Kidney glomerular epithelial cell (primary cell): ENCODE measurements around the gene RPS19.
"Not testable (repeated sequence)": the region's sequence is repeated elsewhere in the genome, so short reads cannot be mapped to it uniquely, and the experiment has no call there.

Experiments used
- DNase-seq: peaks from one replicate; lab custom pipeline; 2025; lab: John Stamatoyannopoulos, UW

Gene RPS19

GRCh38 chr19:41901707-41902360 is 41.8 kb downstream of the RPS19 start:
- no peak for DNase-seq

GRCh38 chr19:41902594-41902993 is 42.5 kb downstream of the RPS19 start:
- no peak for DNase-seq

- DNase-seq = no peak
Observed at GRCh38 chr19:41903193-41903953, 43.3 kb downstream of the RPS19 start.

- no peak for DNase-seq
Observed at GRCh38 chr19:41904118-41904870, 44.2 kb downstream of the RPS19 start.

GRCh38 chr19:41905273-41906002 is 45.4 kb downstream of the RPS19 start:
- DNase-seq = no peak

- no peak for DNase-seq
Observed at GRCh38 chr19:41906271-41906670, 46.2 kb downstream of the RPS19 start.

GRCh38 chr19:41906916-41907680 is 47.0 kb downstream of the RPS19 start:
- DNase-seq = no peak

- DNase-seq = no peak
Observed at GRCh38 chr19:41907994-41908615, 48.0 kb downstream of the RPS19 start.

GRCh38 chr19:41908724-41909464 is 48.8 kb downstream of the RPS19 start:
- DNase-seq = no peak

- no peak for DNase-seq
Observed at GRCh38 chr19:41909706-41910105, 49.7 kb downstream of the RPS19 start.

- DNase-seq = no peak
Observed at GRCh38 chr19:41910240-41910991, 50.4 kb downstream of the RPS19 start.

GRCh38 chr19:41910992-41911888 is 51.2 kb downstream of the RPS19 start:
- DNase-seq = no peak

- DNase-seq = no peak
Observed at GRCh38 chr19:41911889-41912731, 52.1 kb downstream of the RPS19 start.

- DNase-seq = no peak
Observed at GRCh38 chr19:41912899-41913537, 53.0 kb downstream of the RPS19 start.

GRCh38 chr19:41913538-41914423 is 53.7 kb downstream of the RPS19 start:
- no peak for DNase-seq

- not testable (repeated sequence) for DNase-seq
Observed at GRCh38 chr19:41914424-41914834, 54.4 kb downstream of the RPS19 start.
